Fibroblast of peridontal ligament (primary cell): Measurements from ENCODE around the gene SLIT1.

ENCODE experiments used
- DNase-seq: peaks from one replicate; pipeline ENCODE4 v3.0.0-alpha.2; 2010; ENCODE audit errors: extremely low read depth

SLIT1 gene

DNA sequence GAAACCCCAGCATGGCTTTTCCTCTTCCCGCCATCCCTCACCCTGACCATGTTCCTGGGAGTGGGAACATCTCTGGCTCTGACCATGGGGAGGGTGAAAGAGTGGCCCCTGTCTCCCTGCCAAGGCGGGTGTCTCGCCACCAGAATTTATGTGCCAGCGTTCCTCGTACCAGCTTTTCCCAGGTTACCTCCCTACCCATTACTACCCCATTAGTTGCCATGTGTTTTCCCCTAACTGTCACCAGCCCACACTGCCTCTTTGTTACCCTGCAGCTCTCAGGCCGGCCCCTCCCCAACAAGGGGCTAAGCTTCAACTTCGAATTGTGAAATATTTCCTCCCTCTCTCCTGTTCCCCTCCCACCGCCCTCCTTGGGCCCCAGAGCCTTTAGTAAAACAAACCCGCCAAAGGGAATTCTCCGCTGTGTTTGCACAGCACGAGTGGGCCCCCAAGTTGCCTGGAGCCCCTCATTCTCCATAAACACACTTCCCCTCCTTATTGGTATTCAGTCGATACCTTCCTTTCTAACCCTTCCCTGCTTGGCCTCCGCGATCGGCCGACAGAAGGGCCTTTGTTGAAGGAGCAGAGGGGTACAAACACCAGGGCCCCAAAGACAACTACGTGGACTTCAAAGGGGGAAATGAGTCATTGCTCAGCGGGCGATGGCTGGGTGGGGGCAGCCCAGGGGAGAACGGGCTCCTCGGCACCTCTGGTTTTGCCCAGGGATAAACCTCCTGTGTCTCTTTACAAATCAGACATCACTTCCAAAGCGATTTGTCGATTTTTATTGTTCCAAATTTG, 45.5 kb downstream of the SLIT1 start:
- DNase-seq = no peak

DNA sequence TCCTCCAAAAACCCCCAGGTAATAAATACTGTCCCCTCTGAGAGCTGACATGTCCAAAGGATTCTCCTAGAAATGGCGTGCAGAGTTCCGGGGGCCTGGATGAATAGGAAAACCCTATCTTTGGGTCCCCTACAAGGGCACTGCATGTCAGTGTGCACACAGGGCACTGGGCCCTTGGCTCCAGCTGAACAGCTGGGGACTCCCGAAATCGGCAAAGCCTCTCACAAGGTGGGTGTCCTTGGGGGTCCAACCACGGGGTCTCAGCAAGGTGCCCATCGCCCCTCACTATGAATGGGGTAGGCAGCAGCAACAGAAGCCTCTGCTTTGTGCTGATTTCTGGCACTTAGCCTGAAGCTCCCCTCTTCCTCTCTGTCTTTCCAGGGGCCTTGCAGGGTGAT, 46.1 kb downstream of the SLIT1 start:
- no peak for DNase-seq

DNA sequence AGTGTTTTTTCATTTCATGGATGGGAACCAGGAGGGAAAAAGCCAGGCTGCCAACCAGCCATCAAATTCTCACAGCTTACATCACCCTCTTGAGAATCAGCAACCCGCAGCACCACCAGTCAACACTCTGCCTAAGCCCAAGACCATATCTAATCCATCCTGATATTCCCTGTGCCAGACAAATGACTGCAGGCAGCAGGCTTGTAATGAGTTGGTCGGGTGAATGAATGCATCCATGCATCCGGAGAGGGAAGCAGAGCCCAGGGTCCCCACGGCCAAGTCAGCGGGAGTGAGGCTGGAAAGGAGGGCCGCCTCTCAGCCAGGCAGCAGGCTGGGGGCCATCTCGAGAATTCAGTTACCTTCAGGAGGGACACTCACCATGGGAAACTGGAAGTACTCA, 46.9 kb downstream of the SLIT1 start:
- no peak for DNase-seq

DNA sequence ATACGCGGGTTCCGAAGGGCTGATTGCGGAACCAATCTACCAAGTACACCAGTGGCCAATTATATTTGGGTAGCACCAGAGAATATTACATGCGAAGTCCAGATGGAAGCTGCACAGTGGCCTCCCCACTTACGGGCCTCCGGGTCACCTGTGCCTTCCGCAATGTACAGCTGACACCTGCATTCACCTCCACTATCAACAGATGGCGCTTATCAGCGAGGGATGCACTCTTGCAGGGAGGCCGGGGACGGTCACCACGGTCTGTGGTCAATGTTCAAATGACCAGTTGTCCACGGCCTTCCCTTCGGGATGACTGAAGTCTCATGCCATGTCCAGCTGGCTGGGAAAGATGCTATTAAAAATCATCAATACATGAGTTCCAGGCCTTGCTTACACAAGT, 47.6 kb downstream of the SLIT1 start:
- no peak for DNase-seq

DNA sequence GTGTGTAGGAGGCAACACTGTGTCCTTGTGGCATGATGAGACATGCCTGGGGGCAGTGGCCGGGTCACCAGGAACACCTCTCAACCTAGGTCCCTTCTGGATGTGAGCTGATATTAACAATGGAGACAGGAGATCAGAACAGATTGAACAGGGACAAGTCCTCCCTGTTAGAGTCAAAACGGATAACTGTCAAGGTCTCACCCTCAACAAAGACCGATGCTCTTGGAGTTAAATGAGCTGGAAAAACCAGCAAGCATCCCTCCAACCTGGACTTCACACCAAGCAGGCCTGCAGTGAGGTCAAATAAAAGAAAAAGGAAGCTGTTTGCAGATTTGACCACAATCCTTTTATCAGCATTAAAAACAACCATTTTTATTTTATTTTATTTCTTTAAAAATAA, 49.0 kb downstream of the SLIT1 start:
- DNase-seq = no peak

DNA sequence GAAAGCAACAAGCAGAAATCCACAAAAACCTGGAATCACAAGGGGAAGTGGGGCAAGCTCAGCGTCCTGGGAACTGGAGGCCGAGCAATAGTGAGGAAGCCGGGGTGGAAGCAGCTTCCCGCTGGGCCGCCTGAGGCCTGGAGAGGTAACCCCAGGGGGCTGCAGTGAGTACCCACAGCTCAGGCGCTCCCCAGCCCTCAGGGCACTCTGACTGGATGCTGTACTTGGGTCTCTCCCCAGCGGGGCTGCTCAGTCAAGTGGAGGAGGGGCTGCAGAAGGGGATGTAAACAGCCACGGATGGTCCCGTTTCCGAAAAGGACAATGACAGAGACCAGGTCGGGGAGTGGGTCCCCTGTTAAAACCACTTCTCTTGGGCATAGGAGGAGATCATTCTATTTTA, 50.3 kb downstream of the SLIT1 start:
- DNase-seq = no peak

DNA sequence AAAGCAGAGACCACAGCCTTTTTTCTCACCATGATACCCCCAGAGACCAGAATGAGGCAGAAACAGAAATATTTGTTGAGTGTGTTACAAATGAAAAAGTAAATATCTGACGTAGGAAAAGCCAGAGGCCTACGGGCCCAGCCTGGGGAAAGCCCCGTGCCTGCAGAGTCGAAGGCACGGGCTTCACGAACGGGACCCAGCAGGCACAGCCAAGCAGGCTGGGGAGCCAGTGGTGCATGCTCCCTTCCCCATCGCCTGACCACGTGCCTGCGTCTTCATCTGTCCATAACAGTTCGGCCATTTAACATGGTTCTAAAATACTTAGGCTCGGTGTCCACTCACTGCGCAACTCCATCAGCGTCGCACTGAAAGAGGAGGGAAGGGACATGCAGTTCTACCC, 50.8 kb downstream of the SLIT1 start:
- no peak for DNase-seq

DNA sequence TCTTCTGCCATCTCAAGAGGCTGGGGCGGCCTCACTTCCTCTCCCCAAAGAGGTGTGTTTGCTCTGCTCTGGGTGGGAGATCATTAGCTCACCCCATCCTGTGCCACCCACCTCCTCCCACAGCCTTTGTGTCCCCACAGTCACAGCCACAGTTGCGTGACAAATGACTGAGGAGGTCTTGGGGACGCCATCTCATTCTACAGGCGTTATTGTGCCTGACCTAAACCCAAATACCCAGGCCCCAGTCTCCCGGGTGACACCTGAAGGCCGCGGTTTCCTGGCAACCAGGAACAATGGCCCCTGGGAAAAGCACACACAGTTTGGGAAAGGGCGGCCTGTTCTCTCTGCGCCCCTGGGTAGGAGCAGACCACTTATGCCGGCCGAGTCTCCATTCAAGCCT, 51.6 kb downstream of the SLIT1 start:
- DNase-seq = no peak

DNA sequence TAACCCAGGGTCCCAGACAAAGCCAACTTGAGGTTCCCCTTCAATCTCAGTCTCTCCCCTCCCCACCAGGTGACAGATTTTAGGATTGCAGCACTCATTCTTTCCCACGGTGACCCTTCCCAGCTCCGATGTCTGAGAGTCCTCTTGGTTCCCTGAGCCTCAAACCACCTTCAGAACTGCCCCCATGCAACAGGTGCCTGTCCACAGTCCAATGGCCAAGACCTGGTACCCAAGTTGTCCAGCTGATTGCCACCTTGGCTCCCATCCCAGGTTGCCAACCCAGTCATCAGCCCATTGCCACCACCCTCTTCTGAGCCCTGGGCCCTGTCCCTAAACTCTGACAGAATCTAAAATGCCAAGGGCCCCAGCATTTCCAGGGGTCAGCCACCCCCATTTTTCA, 53.5 kb downstream of the SLIT1 start:
- no peak for DNase-seq

DNA sequence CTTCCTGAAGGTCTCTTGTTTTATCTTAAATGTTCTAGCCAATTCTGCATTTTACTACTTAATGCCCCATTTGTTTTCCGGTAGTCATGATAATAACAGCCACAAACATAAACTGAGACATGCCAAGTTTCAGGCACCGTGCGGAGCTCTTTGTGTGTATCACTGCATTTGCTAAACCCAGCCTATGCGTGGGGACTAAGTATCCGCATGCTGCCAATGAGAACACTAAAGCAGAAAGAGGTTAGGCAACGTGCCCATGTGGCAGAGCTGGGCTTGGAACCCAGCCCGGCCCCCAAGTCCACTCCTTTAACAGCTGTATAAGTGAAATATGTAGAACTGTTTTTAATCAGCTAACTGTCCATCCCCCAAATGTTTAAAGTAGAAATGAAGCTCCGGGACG, 54.1 kb downstream of the SLIT1 start:
- DNase-seq = peak; percentile 52

DNA sequence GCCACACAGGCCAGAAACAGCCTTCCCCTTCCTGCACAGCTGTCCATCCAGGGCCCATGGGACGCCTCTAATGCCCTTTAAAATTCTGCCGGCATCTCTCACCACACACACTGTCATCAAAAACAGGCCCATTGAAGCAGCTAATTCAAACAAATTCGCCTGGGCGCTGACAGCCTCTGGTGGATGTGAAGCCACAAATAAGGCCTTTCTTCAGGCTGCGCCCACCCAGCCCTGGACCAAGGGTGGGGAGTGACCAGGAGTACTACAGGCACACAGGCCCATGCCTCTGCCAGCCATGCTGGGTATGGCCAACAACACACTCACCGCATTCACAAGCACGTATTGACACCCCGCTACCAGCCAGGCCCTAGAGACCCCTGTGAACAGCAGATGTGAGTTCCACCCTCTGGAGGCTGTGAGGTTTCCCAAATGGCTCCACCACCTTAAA, 54.6 kb downstream of the SLIT1 start:
- no peak for DNase-seq

DNA sequence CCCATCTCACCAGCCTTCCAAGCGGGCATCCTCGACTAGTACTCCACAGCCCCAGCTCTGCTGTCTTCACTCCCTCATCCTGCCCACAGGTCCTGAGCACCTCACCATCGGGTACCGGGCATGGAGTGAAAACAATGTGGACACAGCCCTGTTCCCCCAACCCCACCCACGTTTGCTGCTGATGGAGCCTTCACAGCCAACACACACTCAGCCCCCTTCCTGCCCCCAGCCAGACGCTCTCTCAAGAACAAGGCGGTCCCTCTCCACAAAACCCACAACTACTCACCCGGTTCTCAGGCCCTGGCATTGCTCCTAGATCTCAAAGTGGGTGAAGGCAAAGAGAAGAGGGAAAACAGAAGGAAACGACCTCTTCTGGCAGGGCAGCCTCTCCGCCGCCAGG, 56.1 kb downstream of the SLIT1 start:
- DNase-seq = no peak

DNA sequence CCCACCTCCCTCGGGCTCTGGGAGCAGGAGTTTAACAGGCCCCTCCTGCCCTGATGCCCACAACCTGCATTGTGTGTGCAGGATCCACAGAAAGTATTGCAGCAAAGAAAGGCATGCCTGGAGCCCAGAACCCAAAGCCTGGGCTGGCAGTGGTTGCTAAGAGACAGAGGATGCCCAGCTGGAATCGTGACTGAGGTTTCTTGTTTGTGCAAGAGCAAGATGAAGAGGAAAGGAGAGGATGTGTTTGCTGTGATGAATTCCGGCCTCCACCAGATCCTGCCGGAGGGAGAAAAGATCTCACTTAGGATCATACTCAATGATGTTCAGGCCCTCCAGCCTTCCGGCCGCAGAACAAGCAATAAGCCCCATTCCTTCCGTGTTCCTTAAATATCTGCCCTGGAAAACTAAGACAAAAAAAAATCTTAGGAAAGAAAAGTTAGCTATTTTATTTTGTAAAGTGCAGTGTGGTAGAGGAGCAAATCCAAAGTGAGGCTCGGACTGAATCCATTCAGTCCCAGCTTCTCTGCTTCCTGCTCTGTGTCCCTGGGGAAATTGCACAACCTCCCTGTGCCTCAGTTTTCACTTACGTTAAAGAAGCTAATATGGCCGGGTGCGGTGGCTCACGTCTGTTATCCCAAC, 57.1 kb downstream of the SLIT1 start:
- peak; percentile 3 for DNase-seq

DNA sequence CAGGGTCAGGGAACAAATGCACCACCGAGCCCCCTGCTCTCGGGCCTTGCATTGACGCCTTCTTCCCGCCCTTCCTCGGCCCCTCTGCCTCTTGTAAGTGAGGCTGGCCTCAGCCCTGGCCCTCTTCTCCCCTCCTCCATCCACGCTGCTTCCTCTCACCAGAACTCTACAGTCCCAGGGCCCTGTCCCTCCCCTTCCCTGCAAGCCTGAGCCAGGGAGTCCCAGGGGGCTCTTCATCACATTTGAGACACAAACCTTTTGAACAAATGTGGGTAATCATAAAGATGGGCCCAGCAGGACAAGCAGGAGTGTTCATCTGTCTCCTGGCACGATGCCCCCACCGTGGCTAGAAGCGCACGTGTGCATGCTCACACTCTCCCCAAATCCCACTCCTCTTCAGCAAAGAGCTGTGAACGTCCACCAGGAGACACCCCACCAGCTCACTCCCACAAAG, 57.7 kb downstream of the SLIT1 start:
- DNase-seq = no peak

DNA sequence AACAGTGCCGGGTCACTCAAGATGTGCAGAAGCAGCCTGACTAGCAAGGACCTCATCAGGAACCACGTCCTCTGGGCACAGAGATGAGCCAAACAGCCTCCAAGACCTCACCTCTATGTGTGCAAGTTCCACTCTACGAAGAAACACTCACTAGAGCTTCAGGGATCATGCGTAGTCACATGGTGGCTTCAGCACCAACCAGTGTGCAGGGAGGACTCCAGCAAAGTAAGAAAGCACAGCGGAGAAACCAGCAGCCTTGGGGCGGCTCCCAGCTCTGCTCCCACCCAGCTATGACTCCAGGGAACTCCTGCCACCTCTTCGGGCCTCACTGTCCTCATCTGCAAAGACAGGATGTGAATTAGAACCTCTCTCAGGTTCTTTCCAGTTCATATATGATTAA, 58.2 kb downstream of the SLIT1 start:
- DNase-seq = no peak

DNA sequence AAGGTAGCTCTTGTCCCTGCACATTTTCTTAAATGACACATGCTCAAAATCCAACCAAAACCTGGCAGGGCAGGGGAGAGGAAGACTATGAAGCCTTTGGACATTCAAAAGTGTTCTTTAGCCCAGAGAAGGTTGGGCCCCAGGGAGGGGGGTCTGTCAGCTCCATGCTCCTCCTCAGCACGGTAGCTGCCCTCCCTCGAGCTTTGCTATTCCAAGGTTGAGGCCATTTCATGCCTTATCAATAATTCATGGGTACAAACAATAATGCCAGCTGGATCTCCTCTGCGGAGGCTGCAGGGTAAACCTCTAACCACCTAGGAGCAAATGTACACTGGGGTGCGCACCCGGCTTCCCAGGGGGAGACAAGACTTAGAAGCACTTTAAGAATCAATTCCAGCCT, 61.5 kb downstream of the SLIT1 start:
- no peak for DNase-seq

DNA sequence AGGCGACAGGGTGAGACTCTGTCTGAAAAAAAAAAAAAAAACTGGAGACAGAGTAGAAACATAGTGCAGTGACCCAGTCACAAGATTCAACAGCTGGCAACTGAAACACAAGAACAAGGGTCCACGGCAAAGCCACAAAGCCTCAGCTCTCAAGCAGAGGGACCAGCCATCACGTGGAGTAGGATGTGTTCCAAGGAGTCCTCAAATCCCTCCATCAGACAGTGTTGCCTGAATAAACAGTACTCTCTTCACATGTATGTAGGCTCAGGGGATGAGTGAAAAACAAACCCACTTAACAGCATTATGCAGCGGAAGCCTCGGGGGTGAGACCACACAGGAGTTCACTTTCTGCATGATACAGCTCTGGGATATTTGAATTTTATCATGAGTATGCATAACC, 62.0 kb downstream of the SLIT1 start:
- no peak for DNase-seq

DNA sequence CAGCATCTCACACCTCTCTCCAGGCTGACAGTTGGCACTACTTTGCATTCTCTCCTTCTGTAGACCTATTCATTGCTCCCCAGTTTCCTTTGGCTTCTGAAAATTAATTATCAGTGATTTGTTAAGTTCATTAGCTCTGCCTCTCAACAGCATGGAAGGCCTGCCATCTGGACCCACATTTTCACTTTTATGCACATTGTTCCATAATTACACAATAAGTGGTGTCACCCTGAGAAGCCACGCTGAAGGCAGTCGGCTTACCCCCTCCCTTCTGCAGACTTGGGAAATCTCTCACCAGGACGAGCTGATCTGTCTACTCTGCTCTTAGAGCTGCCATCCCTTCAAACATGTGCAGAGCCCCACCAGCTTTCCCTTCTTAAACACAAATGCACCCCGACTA, 64.7 kb downstream of the SLIT1 start:
- no peak for DNase-seq

DNA sequence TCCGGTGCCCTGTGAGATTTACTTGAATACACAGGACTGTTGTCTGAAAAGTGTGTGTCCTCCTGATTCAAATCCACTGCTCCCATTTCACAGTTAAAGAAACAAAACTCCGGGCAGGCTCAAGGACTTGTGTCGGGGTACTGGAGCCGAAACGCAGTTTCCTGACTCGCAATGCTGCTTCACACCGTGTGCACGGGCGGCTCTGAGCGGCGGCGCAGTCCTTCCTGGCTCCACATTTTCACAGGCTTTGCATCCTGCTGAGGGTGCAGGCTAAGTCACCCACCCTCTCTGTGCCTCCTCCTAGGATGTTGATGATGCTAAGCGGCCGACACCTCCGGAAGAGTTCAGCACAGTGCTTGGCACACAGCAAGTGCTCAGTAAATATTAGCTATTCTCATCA, 65.4 kb downstream of the SLIT1 start:
- no peak for DNase-seq

DNA sequence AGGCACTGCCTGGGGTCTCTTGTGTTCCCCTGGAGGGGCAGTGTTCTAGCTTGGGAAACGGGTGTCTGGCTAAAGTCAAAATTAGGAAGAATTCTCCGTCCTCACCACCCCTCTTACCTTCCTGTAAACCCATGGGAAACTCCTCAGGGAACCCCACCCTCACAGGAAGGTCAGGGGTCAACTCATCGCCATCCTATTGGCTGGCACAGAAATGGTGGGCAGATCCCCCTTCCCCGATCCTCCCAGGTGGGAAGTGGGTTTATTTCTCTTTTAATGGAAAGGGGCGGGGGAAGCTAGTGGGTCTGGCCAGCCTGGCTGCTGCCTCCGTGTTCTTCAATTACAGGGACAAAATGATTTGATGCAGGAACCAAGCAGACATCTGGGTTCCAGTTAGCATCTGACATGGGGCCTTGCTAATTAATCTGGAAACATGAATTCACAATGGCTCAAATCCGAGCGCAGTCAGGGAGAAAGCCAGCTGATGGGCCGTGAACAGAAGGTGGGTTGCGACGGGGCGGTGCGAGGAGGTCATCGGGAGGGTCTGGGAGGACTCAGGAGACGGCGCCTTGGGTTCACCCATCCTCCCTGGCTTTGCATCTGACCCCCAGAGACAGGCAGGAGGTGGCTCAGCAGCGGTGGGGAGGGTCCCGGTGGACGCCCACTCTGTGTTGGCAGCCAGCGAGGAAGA, 66.6 kb downstream of the SLIT1 start:
- DNase-seq = no peak

DNA sequence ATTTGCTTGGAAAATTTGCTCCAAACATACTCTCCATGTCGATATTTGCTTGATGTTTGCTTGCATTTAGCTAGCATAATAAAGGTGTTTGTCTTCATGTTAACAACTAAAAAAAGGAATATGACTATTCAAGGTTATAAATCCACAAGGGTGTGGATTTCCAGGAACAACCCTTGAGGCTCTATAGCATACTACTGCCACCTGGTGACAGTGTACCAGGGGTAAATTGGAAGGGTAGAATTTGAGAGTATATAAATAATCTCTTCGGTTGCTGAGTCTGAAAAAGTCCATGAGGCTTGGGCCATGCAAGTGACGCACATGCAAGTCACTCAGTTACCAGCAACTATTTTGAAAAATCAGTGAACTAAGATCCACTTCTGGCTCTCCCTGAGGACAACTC, 68.4 kb downstream of the SLIT1 start:
- DNase-seq = peak; percentile 2

DNA sequence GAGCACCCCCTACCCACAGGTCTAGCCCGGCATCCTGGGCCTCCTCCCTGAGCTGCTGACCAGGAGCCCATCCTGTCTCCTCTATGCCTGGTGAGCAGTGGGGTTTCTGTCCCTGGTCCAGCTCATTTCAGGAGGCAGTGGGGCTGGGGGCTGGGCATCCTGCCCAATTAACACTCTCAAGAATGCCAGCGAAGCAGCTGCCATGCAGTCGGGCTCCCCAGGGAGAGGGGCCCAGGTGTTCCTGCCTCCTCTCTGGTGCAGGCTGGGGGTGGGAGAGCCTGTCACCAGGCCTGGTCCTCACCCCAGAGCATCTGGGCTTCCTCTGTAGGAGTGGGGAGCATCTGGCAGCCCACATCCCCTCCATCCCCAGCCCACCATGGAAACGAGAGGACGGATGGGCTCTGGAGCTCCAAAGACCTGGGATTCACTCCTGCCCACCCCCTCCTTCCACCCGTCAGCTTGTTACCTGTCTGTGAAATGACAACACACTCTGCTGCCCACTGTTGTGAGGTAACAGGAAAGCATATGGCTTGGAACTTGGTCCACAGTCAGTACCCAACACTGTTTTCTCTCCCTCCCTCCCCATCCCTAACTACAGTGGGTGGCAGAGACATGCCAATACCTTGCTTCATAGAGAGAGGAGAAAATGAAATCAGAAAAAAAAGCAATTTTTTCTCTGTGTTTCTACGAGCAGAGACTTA, 69.1 kb downstream of the SLIT1 start:
- DNase-seq = no peak
